Measurements from ENCODE around the gene IDH3B.

Gene IDH3B

GRCh38 chr20:2612073-2612472, 51.9 kb downstream of the IDH3B start:
- no peak for DNase-seq

GRCh38 chr20:2610941-2611720, 52.9 kb downstream of the IDH3B start:
- no peak for DNase-seq

GRCh38 chr20:2610326-2610725, 53.7 kb downstream of the IDH3B start:
- DNase-seq: no peak
